AG09309 (cell line): ENCODE data around the gene IKBKG.

Source experiments
- DNase-seq: peaks from one replicate; pipeline ENCODE4 v3.0.0-alpha.2; 2010; ENCODE audit warnings: low read depth
- H3K4me3 ChIP-seq: 2 replicates; pipeline ENCODE4 v1.5.1; 2011; ENCODE audit warnings: mild to moderate bottlenecking, low read depth, low read length, moderate library complexity; ENCODE audit not compliant: control insufficient read depth
- CTCF ChIP-seq: IDR thresholded peaks from 2 replicates; pipeline ENCODE4 v1.5.1; 2011; ENCODE audit warnings: mild to moderate bottlenecking, low read depth, low read length, inconsistent platforms; ENCODE audit not compliant: insufficient read depth, control insufficient read depth; ENCODE audit errors: missing control alignments

IKBKG gene

GRCh38 chrX:154596290-154596929, 49.0 kb downstream of the IKBKG start:
- no peak for TF ChIP-seq CTCF
- DNase-seq, result peak; percentile 84

DNA sequence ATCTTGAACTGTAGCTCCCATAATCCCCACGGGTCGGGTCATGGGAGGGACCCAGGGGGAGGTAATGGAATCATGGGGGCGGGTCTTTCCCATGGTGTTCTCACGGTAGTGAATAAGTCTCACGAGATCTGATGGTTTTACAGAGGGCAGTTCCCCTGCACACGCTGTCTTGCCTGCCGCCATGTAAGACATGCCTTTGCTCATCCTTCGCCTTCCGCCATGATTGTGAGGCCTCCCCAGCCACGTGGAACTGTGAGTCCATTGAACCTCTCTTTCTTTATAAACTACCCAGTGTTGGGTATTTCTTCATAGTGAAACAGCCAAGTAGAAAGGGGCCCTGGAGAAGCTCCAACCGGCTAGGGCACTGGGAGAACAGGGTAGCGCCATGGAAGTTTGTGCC, 49.8 kb downstream of the IKBKG start:
- TF ChIP-seq CTCF, result no peak
- H3K4me3 ChIP-seq, result no peak overlapping the region
- DNase-seq, result no peak

More at GRCh38 chrX:154596290-154596929, 49.0 kb downstream of the IKBKG start:
- no peak overlapping the region for H3K4me3 ChIP-seq

DNA sequence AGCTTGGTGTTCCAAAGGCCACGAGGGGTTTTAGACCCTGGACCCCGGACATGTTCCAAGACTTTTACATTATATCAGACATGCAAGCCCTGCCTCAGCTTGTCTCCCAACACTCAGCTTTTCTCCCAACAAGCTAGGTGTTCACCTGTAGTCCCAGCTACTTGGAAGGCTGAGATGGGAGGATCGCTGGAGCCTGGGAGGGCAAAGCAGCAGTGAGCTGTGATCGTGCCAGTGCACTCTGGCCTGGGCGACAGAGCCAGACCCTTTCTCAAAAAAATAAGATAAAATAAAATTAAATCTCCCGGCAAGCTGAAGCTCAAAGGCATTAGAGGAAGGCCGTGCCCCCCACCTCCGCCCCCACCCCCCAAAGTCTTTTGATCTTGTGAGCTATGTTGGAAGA, 51.2 kb downstream of the IKBKG start:
- TF ChIP-seq CTCF, result no peak
- no peak overlapping the region for H3K4me3 ChIP-seq
- no peak for DNase-seq

- TF ChIP-seq CTCF, result no peak
- H3K4me3 ChIP-seq, result no peak overlapping the region
- DNase-seq, result no peak
Observed at GRCh38 chrX:154599531-154599930, 52.1 kb downstream of the IKBKG start.

- no peak overlapping the region for H3K4me3 ChIP-seq
- no peak for TF ChIP-seq CTCF
- no peak for DNase-seq
Observed at GRCh38 chrX:154600759-154601374, 53.4 kb downstream of the IKBKG start.

DNA sequence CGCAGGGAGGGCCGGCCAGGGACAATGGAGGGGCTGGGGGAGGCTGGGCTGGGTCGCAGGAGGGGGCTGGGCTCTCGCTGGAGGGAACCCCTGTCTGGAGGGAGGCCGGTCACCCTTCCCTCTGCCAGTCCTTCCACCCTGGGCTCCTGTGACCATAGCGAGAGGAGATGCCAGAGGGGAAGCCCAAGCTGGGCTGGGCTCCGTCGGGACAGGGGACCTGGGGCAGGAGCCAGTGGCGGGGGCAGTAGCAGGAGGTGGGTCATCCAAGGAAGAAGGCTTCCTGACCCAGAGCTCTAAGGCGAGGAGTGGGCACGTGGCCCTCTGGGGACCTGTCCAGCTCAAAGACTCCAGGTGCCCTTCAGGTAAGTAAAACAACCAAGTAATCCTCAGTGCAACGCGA, 54.8 kb downstream of the IKBKG start:
- TF ChIP-seq CTCF, result no peak
- DNase-seq, result no peak
- H3K4me3 ChIP-seq, result no peak overlapping the region
